DND-41 (cell line): ENCODE measurements around the gene CNTNAP5.

ENCODE experiments used
- EZH2 ChIP-seq: IDR thresholded peaks from 3 replicates; pipeline ENCODE4 v1.6.1; 2012; ENCODE audit warnings: borderline replicate concordance, low read depth, mild to moderate bottlenecking, moderate library complexity, low read length, inconsistent platforms; ENCODE audit not compliant: severe bottlenecking
- TF ChIP-seq, protein P1 (sequence below): IDR thresholded peaks from 2 replicates; pipeline ENCODE4 v1.5.1; 2012; ENCODE audit warnings: borderline replicate concordance, low read length, moderate library complexity, mild to moderate bottlenecking; ENCODE audit not compliant: poor library complexity, severe bottlenecking; ENCODE audit errors: extremely low read depth

DNA sequence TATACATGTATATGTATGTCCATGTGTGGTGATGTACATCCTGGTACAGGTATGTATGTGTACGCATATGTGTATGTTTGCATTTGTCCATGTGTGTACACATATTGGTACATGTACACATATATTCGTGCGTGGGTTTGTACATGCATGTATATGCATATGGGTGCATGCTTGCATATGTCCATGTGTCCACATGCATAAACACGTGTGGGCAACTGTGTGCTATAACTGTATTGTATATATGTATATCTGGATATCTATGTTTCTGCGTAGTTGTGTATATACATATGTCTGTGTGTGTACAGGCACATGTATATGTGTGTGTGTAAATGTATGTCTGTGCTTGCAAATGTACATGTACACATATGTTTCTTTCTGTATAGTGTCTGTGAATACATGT is 858.5 kb downstream of the CNTNAP5 start:
- TF ChIP-seq, protein P1, sequence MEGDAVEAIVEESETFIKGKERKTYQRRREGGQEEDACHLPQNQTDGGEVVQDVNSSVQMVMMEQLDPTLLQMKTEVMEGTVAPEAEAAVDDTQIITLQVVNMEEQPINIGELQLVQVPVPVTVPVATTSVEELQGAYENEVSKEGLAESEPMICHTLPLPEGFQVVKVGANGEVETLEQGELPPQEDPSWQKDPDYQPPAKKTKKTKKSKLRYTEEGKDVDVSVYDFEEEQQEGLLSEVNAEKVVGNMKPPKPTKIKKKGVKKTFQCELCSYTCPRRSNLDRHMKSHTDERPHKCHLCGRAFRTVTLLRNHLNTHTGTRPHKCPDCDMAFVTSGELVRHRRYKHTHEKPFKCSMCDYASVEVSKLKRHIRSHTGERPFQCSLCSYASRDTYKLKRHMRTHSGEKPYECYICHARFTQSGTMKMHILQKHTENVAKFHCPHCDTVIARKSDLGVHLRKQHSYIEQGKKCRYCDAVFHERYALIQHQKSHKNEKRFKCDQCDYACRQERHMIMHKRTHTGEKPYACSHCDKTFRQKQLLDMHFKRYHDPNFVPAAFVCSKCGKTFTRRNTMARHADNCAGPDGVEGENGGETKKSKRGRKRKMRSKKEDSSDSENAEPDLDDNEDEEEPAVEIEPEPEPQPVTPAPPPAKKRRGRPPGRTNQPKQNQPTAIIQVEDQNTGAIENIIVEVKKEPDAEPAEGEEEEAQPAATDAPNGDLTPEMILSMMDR: no peak
- TF ChIP-seq EZH2: no peak
